C4-2B (cell line): ENCODE results near the gene OPCML.

Experiments used
- H3K27ac ChIP-seq: fragments of 450-650 bp; 2 replicates; pipeline ENCODE4 v1.5.1; 2017
- ZFX ChIP-seq: fragments of 450-650 bp; IDR thresholded peaks from 2 replicates; pipeline ENCODE4 v1.6.1; 2017
- TF ChIP-seq, protein P1 (sequence below): fragments of 450-650 bp; conservative IDR thresholded peaks from 2 replicates; pipeline ENCODE4 v1.5.1; 2017; ENCODE audit warnings: mild to moderate bottlenecking

OPCML gene

GRCh38 chr11:133306019-133306418, 226.3 kb downstream of the OPCML start:
- no peak overlapping the region for H3K27ac ChIP-seq
- TF ChIP-seq, protein P1, sequence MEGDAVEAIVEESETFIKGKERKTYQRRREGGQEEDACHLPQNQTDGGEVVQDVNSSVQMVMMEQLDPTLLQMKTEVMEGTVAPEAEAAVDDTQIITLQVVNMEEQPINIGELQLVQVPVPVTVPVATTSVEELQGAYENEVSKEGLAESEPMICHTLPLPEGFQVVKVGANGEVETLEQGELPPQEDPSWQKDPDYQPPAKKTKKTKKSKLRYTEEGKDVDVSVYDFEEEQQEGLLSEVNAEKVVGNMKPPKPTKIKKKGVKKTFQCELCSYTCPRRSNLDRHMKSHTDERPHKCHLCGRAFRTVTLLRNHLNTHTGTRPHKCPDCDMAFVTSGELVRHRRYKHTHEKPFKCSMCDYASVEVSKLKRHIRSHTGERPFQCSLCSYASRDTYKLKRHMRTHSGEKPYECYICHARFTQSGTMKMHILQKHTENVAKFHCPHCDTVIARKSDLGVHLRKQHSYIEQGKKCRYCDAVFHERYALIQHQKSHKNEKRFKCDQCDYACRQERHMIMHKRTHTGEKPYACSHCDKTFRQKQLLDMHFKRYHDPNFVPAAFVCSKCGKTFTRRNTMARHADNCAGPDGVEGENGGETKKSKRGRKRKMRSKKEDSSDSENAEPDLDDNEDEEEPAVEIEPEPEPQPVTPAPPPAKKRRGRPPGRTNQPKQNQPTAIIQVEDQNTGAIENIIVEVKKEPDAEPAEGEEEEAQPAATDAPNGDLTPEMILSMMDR = no peak
- no peak for TF ChIP-seq ZFX

DNA sequence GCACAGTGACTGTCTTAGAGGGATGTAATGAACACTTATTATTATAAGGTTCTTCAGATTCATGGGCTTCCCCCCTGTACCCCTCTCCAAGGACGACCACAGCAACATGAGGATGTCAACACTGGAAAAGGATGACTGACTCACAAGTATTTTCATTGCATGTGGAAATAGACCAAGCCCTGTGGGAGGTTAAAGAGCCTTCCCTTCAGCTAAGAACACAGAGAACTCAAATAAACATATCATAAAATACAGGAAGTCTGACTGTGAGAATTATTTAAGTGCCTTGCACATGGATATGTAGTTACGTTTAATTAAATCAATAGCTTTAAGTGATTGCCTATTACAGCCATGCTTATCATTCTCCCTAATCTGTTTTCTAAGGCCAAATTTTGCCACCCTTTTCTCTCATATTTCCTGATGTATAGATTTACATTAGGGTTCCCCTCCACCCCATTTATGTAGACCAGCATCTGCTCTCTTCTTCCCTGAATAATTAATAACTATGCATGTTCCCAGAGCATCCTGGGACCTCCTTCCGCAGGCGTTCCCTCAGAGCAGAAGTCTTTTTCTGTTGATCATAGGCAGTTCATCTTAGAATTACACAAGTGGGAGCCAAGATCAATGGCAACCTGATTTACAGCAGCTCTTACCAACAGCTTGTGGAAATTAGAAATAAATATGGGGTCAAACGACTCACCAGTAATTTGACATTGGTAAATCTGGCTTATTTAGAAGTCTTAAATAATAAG, 226.9 kb downstream of the OPCML start:
- TF ChIP-seq ZFX = no peak
- TF ChIP-seq, protein P1 = no peak
- H3K27ac ChIP-seq = no peak overlapping the region

GRCh38 chr11:133303262-133303661, 229.0 kb downstream of the OPCML start:
- no peak overlapping the region for H3K27ac ChIP-seq
- TF ChIP-seq, protein P1 = no peak
- TF ChIP-seq ZFX = no peak

DNA sequence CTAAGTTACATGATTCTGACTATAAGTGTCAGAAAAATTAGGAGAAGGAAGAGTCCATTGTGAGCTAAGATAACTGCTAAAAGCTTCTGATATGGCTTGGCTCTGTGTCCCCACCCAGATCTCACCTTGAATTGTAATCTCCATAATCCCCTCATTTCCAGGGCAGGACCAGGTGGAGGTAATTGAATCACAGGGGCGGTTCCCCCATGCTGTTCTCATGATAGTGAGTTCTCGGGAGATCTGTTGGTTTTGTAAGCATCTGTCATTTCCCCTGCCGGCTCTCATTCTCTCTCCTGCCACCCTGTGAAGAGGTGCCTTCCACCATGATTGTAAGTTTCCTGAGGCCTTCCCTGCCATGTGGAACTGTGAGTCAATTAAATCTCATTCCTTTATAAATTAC, 230.2 kb downstream of the OPCML start:
- no peak overlapping the region for H3K27ac ChIP-seq
- TF ChIP-seq, protein P1 = no peak
- TF ChIP-seq ZFX = no peak

- H3K27ac ChIP-seq = no peak overlapping the region
- TF ChIP-seq, protein P1 = no peak
- TF ChIP-seq ZFX = no peak
Measured at GRCh38 chr11:133300666-133301065, 231.6 kb downstream of the OPCML start.

GRCh38 chr11:133291780-133292179, 240.5 kb downstream of the OPCML start:
- no peak overlapping the region for H3K27ac ChIP-seq

GRCh38 chr11:133285359-133285758, 246.9 kb downstream of the OPCML start:
- no peak for TF ChIP-seq ZFX
- TF ChIP-seq, protein P1 = no peak
- H3K27ac ChIP-seq = no peak overlapping the region

More at GRCh38 chr11:133291780-133292179, 240.5 kb downstream of the OPCML start:
- TF ChIP-seq, protein P1 = no peak
- no peak for TF ChIP-seq ZFX
